ENCODE data around the gene VWF.

Gene VWF

GRCh38 chr12:6067152-6067916, 57.1 kb downstream of the VWF start:
- Histone ChIP-seq H3K4me3 (ENCODE audit: low read depth, low read length) (no peak overlapping the region), H3K9me3 (ENCODE audit: control insufficient read depth, insufficient read depth, low read depth, low read length) (no peaks in the 10 kb centered on the region), H3K27me3 (ENCODE audit: control insufficient read depth, insufficient read depth, low read length) (no peaks in the 10 kb centered on the region), H3K36me3 (ENCODE audit: control insufficient read depth, insufficient read depth, low read length) (no peaks in the 10 kb centered on the region), H3K9ac (ENCODE audit: low read length) (no peak overlapping the region), H3K27ac (ENCODE audit: low read depth, low read length) (no peak overlapping the region), H3K4me1 (ENCODE audit: control insufficient read depth, insufficient read depth, low read length) (no peaks in the 10 kb centered on the region; the same call in 1 of the 2 replicates)

- no peaks in the 10 kb centered on the region; the same call in 1 of the 2 replicates for H3K4me1 ChIP-seq (ENCODE audit: control insufficient read depth, insufficient read depth, low read length)
- H3K9me3 ChIP-seq (ENCODE audit: control insufficient read depth, insufficient read depth, low read depth, low read length), result no peaks in the 10 kb centered on the region
- H3K4me3 ChIP-seq (ENCODE audit: low read depth, low read length), result no peak overlapping the region
- no peak overlapping the region for H3K9ac ChIP-seq (ENCODE audit: low read length)
- no peaks in the 10 kb centered on the region for H3K27me3 ChIP-seq (ENCODE audit: control insufficient read depth, insufficient read depth, low read length)
- no peak overlapping the region for H3K27ac ChIP-seq (ENCODE audit: low read depth, low read length)
- no peaks in the 10 kb centered on the region for H3K36me3 ChIP-seq (ENCODE audit: control insufficient read depth, insufficient read depth, low read length)
Observed at GRCh38 chr12:6066651-6067050, 57.8 kb downstream of the VWF start.

GRCh38 chr12:6065863-6066199, 58.6 kb downstream of the VWF start:
- H3K9ac ChIP-seq (ENCODE audit: low read length), result no peak overlapping the region
- no peak overlapping the region for H3K27ac ChIP-seq (ENCODE audit: low read depth, low read length)
- no peaks in the 10 kb centered on the region for H3K36me3 ChIP-seq (ENCODE audit: control insufficient read depth, insufficient read depth, low read length)
- H3K4me1 ChIP-seq (ENCODE audit: control insufficient read depth, insufficient read depth, low read length), result no peaks in the 10 kb centered on the region; the same call in 1 of the 2 replicates
- no peaks in the 10 kb centered on the region for H3K27me3 ChIP-seq (ENCODE audit: control insufficient read depth, insufficient read depth, low read length)
- no peaks in the 10 kb centered on the region for H3K9me3 ChIP-seq (ENCODE audit: control insufficient read depth, insufficient read depth, low read depth, low read length)
- H3K4me3 ChIP-seq (ENCODE audit: low read depth, low read length), result no peak overlapping the region

DNA sequence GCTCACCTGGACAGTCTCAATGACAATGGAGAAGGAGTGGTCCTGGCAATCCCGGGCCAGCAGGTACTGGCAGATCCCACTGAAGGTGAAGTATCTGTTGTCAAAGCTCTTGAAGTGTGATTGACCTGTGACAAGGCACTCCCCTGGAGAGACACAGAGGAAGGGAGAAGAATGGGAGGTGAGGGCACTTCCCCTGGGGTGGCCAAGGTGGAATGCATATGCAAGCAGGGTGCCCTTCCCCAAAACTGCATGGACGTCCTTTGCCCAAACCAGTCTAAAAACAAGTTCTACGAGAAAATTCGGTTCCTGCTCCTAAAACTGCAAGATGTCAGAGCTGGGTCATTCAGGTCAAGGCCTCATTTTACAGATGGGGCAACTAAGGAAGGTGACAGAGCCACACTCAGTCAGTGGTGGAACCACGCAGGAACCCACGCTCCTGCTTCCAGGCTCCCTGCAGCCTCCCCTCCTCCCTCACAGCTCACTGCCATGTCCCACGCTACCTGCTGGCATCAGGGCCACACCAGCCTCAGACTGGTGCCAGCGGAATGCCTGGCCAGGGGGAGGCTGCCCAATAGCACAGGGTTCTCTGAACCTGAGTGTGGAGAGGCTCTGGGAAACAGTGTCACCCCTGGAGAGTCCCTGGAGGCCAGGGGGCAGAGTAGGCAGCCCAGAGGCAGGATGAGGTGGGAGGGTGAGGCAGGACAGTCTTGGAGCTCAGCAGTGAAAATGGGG, 59.2 kb downstream of the VWF start:
- Histone ChIP-seq H3K27ac (ENCODE audit: low read depth, low read length) (no peak overlapping the region), H3K9me3 (ENCODE audit: control insufficient read depth, insufficient read depth, low read depth, low read length) (no peaks in the 10 kb centered on the region), H3K36me3 (ENCODE audit: control insufficient read depth, insufficient read depth, low read length) (no peaks in the 10 kb centered on the region), H3K4me1 (ENCODE audit: control insufficient read depth, insufficient read depth, low read length) (no peaks in the 10 kb centered on the region; the same call in 1 of the 2 replicates), H3K4me3 (ENCODE audit: low read depth, low read length) (no peak overlapping the region), H3K9ac (ENCODE audit: low read length) (no peak overlapping the region), H3K27me3 (ENCODE audit: control insufficient read depth, insufficient read depth, low read length) (no peaks in the 10 kb centered on the region)

DNA sequence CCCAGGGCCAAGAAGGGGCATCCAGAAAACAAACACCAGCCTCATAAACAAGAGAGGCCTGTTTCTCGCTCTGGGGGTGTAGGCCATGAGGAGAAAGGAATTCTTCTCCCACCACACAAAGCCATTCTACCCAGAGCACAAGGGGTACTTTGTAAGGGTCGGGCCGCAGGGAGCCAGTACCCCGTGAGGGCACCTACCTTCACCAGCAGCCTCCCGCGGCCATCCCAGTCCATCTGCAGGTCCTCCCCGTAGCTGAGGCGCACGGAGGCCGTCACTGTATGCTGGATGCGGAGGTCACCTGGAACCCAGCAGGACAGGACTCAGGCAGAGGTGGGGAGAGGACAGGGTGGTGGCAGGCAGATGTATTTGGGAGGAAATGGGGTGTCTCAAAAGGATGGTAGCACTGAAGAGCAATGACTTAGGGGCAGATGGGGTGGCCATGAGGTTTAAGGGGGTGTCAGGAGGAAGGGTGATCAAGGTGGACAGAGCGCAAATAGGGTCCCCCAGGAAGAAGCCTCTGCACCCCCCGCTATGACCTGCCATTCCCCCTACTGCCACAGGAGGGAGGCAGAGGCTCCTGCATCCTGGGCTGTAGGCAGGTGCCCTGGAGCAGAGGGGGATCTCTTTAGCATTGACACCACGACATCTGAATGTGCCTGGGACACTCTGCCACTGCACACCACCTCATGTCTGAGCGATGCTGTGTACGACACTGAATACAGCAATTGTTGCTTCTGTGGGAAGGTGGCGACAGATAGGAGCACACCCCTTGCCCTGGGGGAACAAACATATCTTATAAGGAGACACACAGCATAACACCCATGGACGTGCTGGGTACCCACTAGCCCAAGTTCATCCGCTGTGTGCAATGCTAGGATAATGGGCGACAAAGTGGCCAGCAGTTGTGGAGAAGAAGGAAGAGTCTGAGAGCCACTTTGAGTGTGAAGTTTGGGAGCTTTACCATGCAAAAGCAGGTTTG, 61.4 kb downstream of the VWF start:
- Histone ChIP-seq H3K36me3 (ENCODE audit: control insufficient read depth, insufficient read depth, low read length) (no peaks in the 10 kb centered on the region), H3K27ac (ENCODE audit: low read depth, low read length) (no peak overlapping the region), H3K27me3 (ENCODE audit: control insufficient read depth, insufficient read depth, low read length) (no peaks in the 10 kb centered on the region), H3K4me1 (ENCODE audit: control insufficient read depth, insufficient read depth, low read length) (peaks cover 12% of the 10 kb centered on the region), H3K4me3 (ENCODE audit: low read depth, low read length) (no peak overlapping the region), H3K9me3 (ENCODE audit: control insufficient read depth, insufficient read depth, low read depth, low read length) (no peaks in the 10 kb centered on the region), H3K9ac (ENCODE audit: low read length) (no peak overlapping the region)

GRCh38 chr12:6062395-6062756, 62.1 kb downstream of the VWF start:
- no peaks in the 10 kb centered on the region for H3K36me3 ChIP-seq (ENCODE audit: control insufficient read depth, insufficient read depth, low read length)
- no peak overlapping the region for H3K4me3 ChIP-seq (ENCODE audit: low read depth, low read length)
- H3K27me3 ChIP-seq (ENCODE audit: control insufficient read depth, insufficient read depth, low read length), result no peaks in the 10 kb centered on the region
- H3K27ac ChIP-seq (ENCODE audit: low read depth, low read length), result no peak overlapping the region
- H3K9me3 ChIP-seq (ENCODE audit: control insufficient read depth, insufficient read depth, low read depth, low read length), result no peaks in the 10 kb centered on the region
- peaks cover 12% of the 10 kb centered on the region for H3K4me1 ChIP-seq (ENCODE audit: control insufficient read depth, insufficient read depth, low read length)
- H3K9ac ChIP-seq (ENCODE audit: low read length), result no peak overlapping the region

DNA sequence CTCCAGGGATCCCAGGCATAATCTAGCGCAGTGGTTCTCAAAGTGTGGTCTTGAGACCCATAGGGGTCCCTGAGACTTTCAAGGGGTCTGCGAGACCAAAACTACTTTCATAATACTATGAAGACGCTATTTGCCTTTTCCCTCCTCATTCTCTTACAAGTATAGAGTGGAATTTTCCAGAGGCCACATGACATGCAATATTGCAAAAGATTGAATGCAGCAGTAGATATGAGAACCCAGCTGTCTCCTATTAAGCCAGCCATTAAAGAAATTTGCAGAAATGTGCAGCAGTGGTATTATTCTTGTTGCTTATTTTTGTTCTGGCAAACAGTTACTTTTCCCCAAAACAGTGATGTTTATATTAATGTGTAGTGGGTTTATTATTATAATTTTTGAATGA, 62.8 kb downstream of the VWF start:
- Histone ChIP-seq H3K4me3 (ENCODE audit: low read depth, low read length) (no peak overlapping the region), H3K27me3 (ENCODE audit: control insufficient read depth, insufficient read depth, low read length) (no peaks in the 10 kb centered on the region), H3K9ac (ENCODE audit: low read length) (no peak overlapping the region), H3K36me3 (ENCODE audit: control insufficient read depth, insufficient read depth, low read length) (no peaks in the 10 kb centered on the region), H3K4me1 (ENCODE audit: control insufficient read depth, insufficient read depth, low read length) (peaks cover 17% of the 10 kb centered on the region), H3K9me3 (ENCODE audit: control insufficient read depth, insufficient read depth, low read depth, low read length) (no peaks in the 10 kb centered on the region), H3K27ac (ENCODE audit: low read depth, low read length) (no peak overlapping the region)

GRCh38 chr12:6059860-6060565, 64.5 kb downstream of the VWF start:
- no peak overlapping the region for H3K27ac ChIP-seq (ENCODE audit: low read depth, low read length)
- H3K4me3 ChIP-seq (ENCODE audit: low read depth, low read length), result no peak overlapping the region
- H3K36me3 ChIP-seq (ENCODE audit: control insufficient read depth, insufficient read depth, low read length), result no peaks in the 10 kb centered on the region
- no peak overlapping the region for H3K9ac ChIP-seq (ENCODE audit: low read length)
- no peaks in the 10 kb centered on the region for H3K27me3 ChIP-seq (ENCODE audit: control insufficient read depth, insufficient read depth, low read length)
- H3K4me1 ChIP-seq (ENCODE audit: control insufficient read depth, insufficient read depth, low read length), result peaks cover 20% of the 10 kb centered on the region
- H3K9me3 ChIP-seq (ENCODE audit: control insufficient read depth, insufficient read depth, low read depth, low read length), result no peaks in the 10 kb centered on the region

DNA sequence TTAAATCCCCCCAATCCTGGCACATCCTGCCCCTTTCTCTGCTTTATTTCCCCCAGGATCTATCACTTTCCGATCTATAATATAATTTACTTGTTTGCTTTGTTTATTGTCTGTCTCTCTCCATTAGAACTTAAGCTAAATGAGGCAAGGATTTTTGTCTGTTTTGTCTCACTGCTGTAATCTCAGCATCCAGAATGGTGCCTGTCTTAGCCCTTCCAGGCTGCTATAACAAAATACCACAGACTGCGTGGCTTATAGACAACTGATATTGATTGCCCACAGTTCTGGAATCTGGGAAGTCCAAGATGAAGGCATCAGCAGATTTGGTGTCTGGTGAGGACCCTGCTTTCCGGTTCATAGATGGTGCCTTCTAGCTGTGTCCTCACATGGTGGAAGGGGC, 65.2 kb downstream of the VWF start:
- Histone ChIP-seq H3K36me3 (ENCODE audit: control insufficient read depth, insufficient read depth, low read length) (no peaks in the 10 kb centered on the region), H3K27me3 (ENCODE audit: control insufficient read depth, insufficient read depth, low read length) (no peaks in the 10 kb centered on the region), H3K27ac (ENCODE audit: low read depth, low read length) (no peak overlapping the region), H3K9me3 (ENCODE audit: control insufficient read depth, insufficient read depth, low read depth, low read length) (no peaks in the 10 kb centered on the region), H3K9ac (ENCODE audit: low read length) (no peak overlapping the region), H3K4me1 (ENCODE audit: control insufficient read depth, insufficient read depth, low read length) (peaks cover 20% of the 10 kb centered on the region), H3K4me3 (ENCODE audit: low read depth, low read length) (no peak overlapping the region)

GRCh38 chr12:6058481-6059161, 65.8 kb downstream of the VWF start:
- Histone ChIP-seq H3K9me3 (ENCODE audit: control insufficient read depth, insufficient read depth, low read depth, low read length) (no peaks in the 10 kb centered on the region), H3K4me3 (ENCODE audit: low read depth, low read length) (no peak overlapping the region), H3K27me3 (ENCODE audit: control insufficient read depth, insufficient read depth, low read length) (no peaks in the 10 kb centered on the region), H3K27ac (ENCODE audit: low read depth, low read length) (no peak overlapping the region), H3K36me3 (ENCODE audit: control insufficient read depth, insufficient read depth, low read length) (no peaks in the 10 kb centered on the region), H3K9ac (ENCODE audit: low read length) (no peak overlapping the region), H3K4me1 (ENCODE audit: control insufficient read depth, insufficient read depth, low read length) (peaks cover 20% of the 10 kb centered on the region)
